Measurements from ENCODE around the gene ABCC12.

The ABCC12 gene

GRCh38 chr16:48143812-48144368 is 11.9 kb downstream of the ABCC12 start:
- Histone ChIP-seq H3K27me3 (ENCODE audit: control insufficient read depth, insufficient read depth, low read length) (no peaks in the 10 kb centered on the region), H3K9ac (ENCODE audit: low read depth, low read length) (no peak overlapping the region), H3K4me1 (ENCODE audit: control insufficient read depth, insufficient read depth, low read length) (no peaks in the 10 kb centered on the region), H3K36me3 (ENCODE audit: control insufficient read depth, insufficient read depth, low read length) (no peaks in the 10 kb centered on the region), H3K4me3 (ENCODE audit: low read depth, low read length) (no peak overlapping the region), H3K9me3 (ENCODE audit: control insufficient read depth, insufficient read depth, low read length) (no peaks in the 10 kb centered on the region)

GRCh38 chr16:48140821-48141220 is 15.0 kb downstream of the ABCC12 start:
- no peaks in the 10 kb centered on the region for H3K9me3 ChIP-seq (ENCODE audit: control insufficient read depth, insufficient read depth, low read length)
- H3K9ac ChIP-seq (ENCODE audit: low read depth, low read length) = no peak overlapping the region
- no peak overlapping the region for H3K4me3 ChIP-seq (ENCODE audit: low read depth, low read length)
- H3K4me1 ChIP-seq (ENCODE audit: control insufficient read depth, insufficient read depth, low read length) = no peaks in the 10 kb centered on the region
- no peaks in the 10 kb centered on the region for H3K36me3 ChIP-seq (ENCODE audit: control insufficient read depth, insufficient read depth, low read length)
- no peaks in the 10 kb centered on the region for H3K27me3 ChIP-seq (ENCODE audit: control insufficient read depth, insufficient read depth, low read length)

DNA sequence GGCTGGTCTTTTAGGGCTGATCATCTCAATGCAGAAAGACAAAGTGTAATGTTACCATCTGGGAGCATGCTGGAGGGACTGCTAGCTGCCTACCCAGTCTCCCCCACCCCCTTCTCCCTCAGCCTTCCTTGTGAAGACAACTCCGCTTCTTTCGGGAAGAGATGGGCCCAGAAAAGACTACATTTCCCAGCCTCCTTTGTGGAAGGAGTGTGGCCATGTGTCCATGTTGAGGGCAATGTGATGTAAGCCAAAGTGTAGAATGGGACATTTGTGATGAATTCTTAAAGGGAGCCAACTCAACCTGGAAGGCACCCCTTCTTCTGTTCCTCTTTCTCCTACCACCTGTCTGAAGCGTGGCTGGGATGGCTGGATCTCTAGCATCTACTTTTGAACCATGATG is 16.3 kb downstream of the ABCC12 start:
- no peaks in the 10 kb centered on the region for H3K9me3 ChIP-seq (ENCODE audit: control insufficient read depth, insufficient read depth, low read length)
- no peaks in the 10 kb centered on the region for H3K36me3 ChIP-seq (ENCODE audit: control insufficient read depth, insufficient read depth, low read length)
- H3K27me3 ChIP-seq (ENCODE audit: control insufficient read depth, insufficient read depth, low read length) = no peaks in the 10 kb centered on the region
- H3K4me1 ChIP-seq (ENCODE audit: control insufficient read depth, insufficient read depth, low read length) = no peaks in the 10 kb centered on the region
- no peak overlapping the region for H3K9ac ChIP-seq (ENCODE audit: low read depth, low read length)
- H3K4me3 ChIP-seq (ENCODE audit: low read depth, low read length) = no peak overlapping the region

- Histone ChIP-seq H3K36me3 (ENCODE audit: control insufficient read depth, insufficient read depth, low read length) (no peaks in the 10 kb centered on the region), H3K9me3 (ENCODE audit: control insufficient read depth, insufficient read depth, low read length) (no peaks in the 10 kb centered on the region), H3K4me1 (ENCODE audit: control insufficient read depth, insufficient read depth, low read length) (no peaks in the 10 kb centered on the region)
Observed at GRCh38 chr16:48138543-48138942, 17.2 kb downstream of the ABCC12 start.

DNA sequence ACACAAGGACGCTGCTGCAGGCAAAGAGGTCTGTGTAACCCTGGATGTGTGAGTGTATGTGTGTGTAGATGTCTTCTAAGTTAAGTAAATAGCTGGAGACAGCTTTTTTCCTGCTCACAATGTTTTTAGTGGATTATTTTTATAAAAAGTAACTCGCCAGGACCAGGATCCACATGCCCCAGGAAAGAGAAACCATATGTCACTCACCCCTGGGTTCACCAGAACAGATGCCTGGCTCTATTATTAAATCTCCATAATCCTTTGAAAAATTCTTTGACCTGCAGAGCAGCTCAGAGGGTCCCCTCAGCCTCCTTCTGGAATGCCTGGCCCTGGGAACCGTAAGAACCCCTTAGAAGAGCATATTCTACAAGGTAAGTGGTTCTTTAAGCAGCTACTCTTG is 18.0 kb downstream of the ABCC12 start:
- no peak overlapping the region for H3K4me3 ChIP-seq (ENCODE audit: low read depth, low read length)
- H3K9me3 ChIP-seq (ENCODE audit: control insufficient read depth, insufficient read depth, low read length) = no peaks in the 10 kb centered on the region
- no peaks in the 10 kb centered on the region for H3K36me3 ChIP-seq (ENCODE audit: control insufficient read depth, insufficient read depth, low read length)
- H3K27me3 ChIP-seq (ENCODE audit: control insufficient read depth, insufficient read depth, low read length) = no peaks in the 10 kb centered on the region
- H3K4me1 ChIP-seq (ENCODE audit: control insufficient read depth, insufficient read depth, low read length) = no peaks in the 10 kb centered on the region
- no peak overlapping the region for H3K9ac ChIP-seq (ENCODE audit: low read depth, low read length)

More at GRCh38 chr16:48138543-48138942, 17.2 kb downstream of the ABCC12 start:
- Histone ChIP-seq H3K9ac (ENCODE audit: low read depth, low read length) (no peak overlapping the region), H3K27me3 (ENCODE audit: control insufficient read depth, insufficient read depth, low read length) (no peaks in the 10 kb centered on the region), H3K4me3 (ENCODE audit: low read depth, low read length) (no peak overlapping the region)

DNA sequence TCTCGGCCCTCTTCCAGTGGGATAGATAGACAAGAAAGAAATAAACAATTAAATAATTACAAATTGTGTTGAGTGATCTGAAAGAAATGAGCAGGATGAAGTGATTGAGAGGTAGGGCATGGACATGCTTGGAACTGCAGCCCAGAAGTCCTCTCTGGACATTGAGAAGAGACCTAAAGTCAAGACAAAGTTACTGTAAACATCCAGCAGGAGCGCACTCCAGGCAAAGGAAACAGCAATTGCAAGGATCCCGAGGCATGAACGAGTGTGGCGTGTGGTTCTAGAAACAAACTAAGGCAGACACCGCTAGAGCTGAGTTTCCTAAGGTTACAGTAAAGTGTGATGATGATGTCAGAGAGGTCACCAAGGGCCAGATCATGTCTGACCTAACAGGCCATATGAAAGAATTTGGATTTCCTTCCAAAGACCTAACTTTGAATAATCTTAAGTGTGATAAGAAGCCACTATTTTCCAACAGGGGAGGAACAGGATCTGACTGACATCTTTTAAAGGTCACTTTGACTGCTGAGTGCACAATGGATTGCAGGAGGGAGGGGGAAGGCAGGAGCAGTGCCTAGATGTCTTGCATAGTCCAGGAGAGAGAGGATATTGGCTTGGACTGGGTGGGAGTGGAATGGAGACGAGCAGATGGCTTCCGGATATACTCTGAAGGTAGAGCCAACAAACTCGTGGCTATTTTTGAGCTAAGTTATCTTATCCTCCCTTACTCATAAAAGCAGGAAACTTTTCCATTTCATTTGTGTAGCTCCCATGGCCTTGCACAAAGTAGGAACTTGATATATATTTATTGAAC is 19.0 kb downstream of the ABCC12 start:
- Histone ChIP-seq H3K27me3 (ENCODE audit: control insufficient read depth, insufficient read depth, low read length) (no peaks in the 10 kb centered on the region), H3K4me1 (ENCODE audit: control insufficient read depth, insufficient read depth, low read length) (no peaks in the 10 kb centered on the region)

DNA sequence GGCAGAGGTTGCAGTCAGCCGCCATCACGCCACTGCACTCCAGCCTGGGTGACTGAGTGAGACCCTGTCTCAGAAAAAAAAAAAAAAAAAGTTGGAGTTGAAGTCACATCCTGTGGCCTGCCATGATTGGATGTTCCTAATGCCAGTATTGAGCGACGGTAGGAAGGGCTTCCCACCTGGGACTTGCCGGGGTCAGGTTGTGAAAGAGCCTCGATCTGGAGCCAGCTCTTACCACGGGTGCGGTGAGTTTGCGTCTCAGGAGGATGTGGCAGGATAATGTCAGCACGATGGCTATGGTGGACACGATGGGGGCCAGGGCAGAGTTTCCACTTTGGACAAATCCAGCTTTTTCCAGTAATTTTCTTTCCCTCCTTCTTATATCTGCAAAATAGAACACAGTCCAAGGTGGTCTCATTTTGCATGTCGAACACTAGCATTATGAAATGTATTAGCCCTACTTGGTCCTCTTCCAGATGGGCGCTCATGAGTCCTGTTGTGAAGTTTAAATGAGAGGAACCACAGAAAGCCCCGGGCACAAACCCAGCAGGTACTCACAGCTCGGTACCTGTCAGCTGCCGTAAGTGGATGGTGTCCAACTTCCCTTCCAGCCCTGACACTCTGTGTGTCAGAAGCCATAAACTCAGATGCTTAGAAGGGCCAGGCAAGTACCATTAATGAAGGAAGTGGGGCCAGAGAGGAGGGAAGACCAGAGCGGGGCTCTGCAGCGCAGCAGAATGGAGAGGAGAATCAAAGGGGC is 22.2 kb downstream of the ABCC12 start:
- Histone ChIP-seq H3K9me3 (ENCODE audit: control insufficient read depth, insufficient read depth, low read length) (no peaks in the 10 kb centered on the region), H3K4me1 (ENCODE audit: control insufficient read depth, insufficient read depth, low read length) (no peaks in the 10 kb centered on the region), H3K9ac (ENCODE audit: low read depth, low read length) (no peak overlapping the region), H3K27me3 (ENCODE audit: control insufficient read depth, insufficient read depth, low read length) (no peaks in the 10 kb centered on the region), H3K4me3 (ENCODE audit: low read depth, low read length) (no peak overlapping the region), H3K36me3 (ENCODE audit: control insufficient read depth, insufficient read depth, low read length) (no peaks in the 10 kb centered on the region)

More for the DNA sequence above, 19.0 kb downstream of the ABCC12 start:
- H3K9ac ChIP-seq (ENCODE audit: low read depth, low read length) = no peak overlapping the region
- no peak overlapping the region for H3K4me3 ChIP-seq (ENCODE audit: low read depth, low read length)
- no peaks in the 10 kb centered on the region for H3K9me3 ChIP-seq (ENCODE audit: control insufficient read depth, insufficient read depth, low read length)
- no peaks in the 10 kb centered on the region for H3K36me3 ChIP-seq (ENCODE audit: control insufficient read depth, insufficient read depth, low read length)

- Histone ChIP-seq H3K4me3 (ENCODE audit: low read depth, low read length) (no peak overlapping the region), H3K9me3 (ENCODE audit: control insufficient read depth, insufficient read depth, low read length) (no peaks in the 10 kb centered on the region), H3K27me3 (ENCODE audit: control insufficient read depth, insufficient read depth, low read length) (no peaks in the 10 kb centered on the region), H3K9ac (ENCODE audit: low read depth, low read length) (no peak overlapping the region), H3K36me3 (ENCODE audit: control insufficient read depth, insufficient read depth, low read length) (no peaks in the 10 kb centered on the region), H3K4me1 (ENCODE audit: control insufficient read depth, insufficient read depth, low read length) (no peaks in the 10 kb centered on the region)
Observed at GRCh38 chr16:48132696-48133095, 23.1 kb downstream of the ABCC12 start.

- Histone ChIP-seq H3K27me3 (ENCODE audit: control insufficient read depth, insufficient read depth, low read length) (no peaks in the 10 kb centered on the region), H3K36me3 (ENCODE audit: control insufficient read depth, insufficient read depth, low read length) (no peaks in the 10 kb centered on the region), H3K9ac (ENCODE audit: low read depth, low read length) (no peak overlapping the region), H3K9me3 (ENCODE audit: control insufficient read depth, insufficient read depth, low read length) (no peaks in the 10 kb centered on the region), H3K4me1 (ENCODE audit: control insufficient read depth, insufficient read depth, low read length) (no peaks in the 10 kb centered on the region), H3K4me3 (ENCODE audit: low read depth, low read length) (no peak overlapping the region)
Observed at GRCh38 chr16:48131201-48131935, 24.4 kb downstream of the ABCC12 start.

DNA sequence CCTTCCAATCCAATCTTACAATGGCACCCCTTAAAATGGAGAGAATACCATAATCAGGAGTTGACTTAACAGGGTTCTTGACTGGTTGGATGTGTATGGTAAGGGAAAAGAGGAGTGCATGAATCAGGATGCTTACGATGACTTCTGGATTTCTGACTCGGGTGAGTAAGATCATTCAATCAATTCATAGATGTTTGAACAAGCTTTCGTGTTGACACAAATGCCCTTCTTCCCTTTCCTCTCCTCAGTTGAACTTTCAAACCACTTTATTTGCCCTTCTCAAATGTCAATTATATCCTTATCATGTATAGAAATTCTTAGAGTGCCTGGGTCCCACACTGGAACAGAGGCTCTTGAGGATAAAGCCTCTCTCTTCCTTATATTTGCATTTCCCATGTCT is 25.9 kb downstream of the ABCC12 start:
- Histone ChIP-seq H3K9ac (ENCODE audit: low read depth, low read length) (no peak overlapping the region), H3K27me3 (ENCODE audit: control insufficient read depth, insufficient read depth, low read length) (no peaks in the 10 kb centered on the region), H3K4me1 (ENCODE audit: control insufficient read depth, insufficient read depth, low read length) (no peaks in the 10 kb centered on the region), H3K4me3 (ENCODE audit: low read depth, low read length) (no peak overlapping the region), H3K9me3 (ENCODE audit: control insufficient read depth, insufficient read depth, low read length) (no peaks in the 10 kb centered on the region), H3K36me3 (ENCODE audit: control insufficient read depth, insufficient read depth, low read length) (no peaks in the 10 kb centered on the region)

DNA sequence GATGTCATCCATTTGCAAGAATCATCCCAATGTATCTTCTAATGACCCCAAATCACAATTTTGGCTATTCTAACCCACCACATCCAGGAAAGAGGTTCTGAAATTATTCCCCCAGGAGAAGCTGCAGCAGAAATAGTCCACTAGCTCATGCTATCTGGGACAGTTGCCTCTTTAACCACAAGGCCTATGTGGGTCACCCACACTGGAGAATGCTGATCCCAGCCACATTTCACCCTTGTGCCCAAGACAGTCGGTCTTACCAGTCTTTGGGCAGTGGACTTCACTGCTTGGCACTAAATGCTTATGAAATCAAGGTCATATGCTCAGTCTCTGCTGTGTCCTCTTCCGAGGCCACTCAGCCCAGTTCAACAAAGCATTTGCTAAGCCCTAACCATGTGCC is 27.0 kb downstream of the ABCC12 start:
- Histone ChIP-seq H3K4me3 (ENCODE audit: low read depth, low read length) (no peak overlapping the region), H3K9me3 (ENCODE audit: control insufficient read depth, insufficient read depth, low read length) (no peaks in the 10 kb centered on the region), H3K4me1 (ENCODE audit: control insufficient read depth, insufficient read depth, low read length) (no peaks in the 10 kb centered on the region), H3K27me3 (ENCODE audit: control insufficient read depth, insufficient read depth, low read length) (no peaks in the 10 kb centered on the region), H3K9ac (ENCODE audit: low read depth, low read length) (no peak overlapping the region), H3K36me3 (ENCODE audit: control insufficient read depth, insufficient read depth, low read length) (no peaks in the 10 kb centered on the region)
